ENCODE results near the gene ANO2. TPM values are rescaled to one million over a fixed set of nuclear protein-coding genes. Genes with fewer than 3 reads are reported as not detected.

The ANO2 gene
- total RNA-seq, 1 experiment from 2014 or later, result not detected

- DNase-seq (ENCODE audit: extremely low read depth, low read depth), result no peak
These were observed 312.6 kb downstream of the ANO2 start for GRCh38 chr12:5632453-5632852.

- DNase-seq (ENCODE audit: extremely low read depth, low read depth), result no peak
These were observed 313.6 kb downstream of the ANO2 start for GRCh38 chr12:5631497-5631896.

GRCh38 chr12:5630726-5631125 lies 314.3 kb downstream of the ANO2 start:
- DNase-seq (ENCODE audit: extremely low read depth, low read depth), result no peak

- no peak for DNase-seq (ENCODE audit: extremely low read depth, low read depth)
These were observed 316.6 kb downstream of the ANO2 start for GRCh38 chr12:5628501-5628900.

GRCh38 chr12:5627053-5627630 lies 317.9 kb downstream of the ANO2 start:
- DNase-seq (ENCODE audit: extremely low read depth, low read depth), result no peak

GRCh38 chr12:5626151-5626550 lies 318.9 kb downstream of the ANO2 start:
- no peak for DNase-seq (ENCODE audit: extremely low read depth, low read depth)

GRCh38 chr12:5624486-5625272 lies 320.4 kb downstream of the ANO2 start:
- DNase-seq (ENCODE audit: extremely low read depth, low read depth), result no peak

GRCh38 chr12:5623411-5623810 lies 321.6 kb downstream of the ANO2 start:
- no peak for DNase-seq (ENCODE audit: extremely low read depth, low read depth)

GRCh38 chr12:5622280-5622679 lies 322.8 kb downstream of the ANO2 start:
- no peak for DNase-seq (ENCODE audit: extremely low read depth, low read depth)

GRCh38 chr12:5621329-5621728 lies 323.7 kb downstream of the ANO2 start:
- no peak for DNase-seq (ENCODE audit: extremely low read depth, low read depth)

- no peak for DNase-seq (ENCODE audit: extremely low read depth, low read depth)
These were observed 324.2 kb downstream of the ANO2 start for GRCh38 chr12:5620896-5621295.

GRCh38 chr12:5619628-5620027 lies 325.4 kb downstream of the ANO2 start:
- DNase-seq (ENCODE audit: extremely low read depth, low read depth), result no peak

GRCh38 chr12:5616854-5617253 lies 328.2 kb downstream of the ANO2 start:
- DNase-seq (ENCODE audit: extremely low read depth, low read depth), result no peak

GRCh38 chr12:5615760-5616159 lies 329.3 kb downstream of the ANO2 start:
- DNase-seq (ENCODE audit: extremely low read depth, low read depth), result no peak

GRCh38 chr12:5614256-5614655 lies 330.8 kb downstream of the ANO2 start:
- no peak for DNase-seq (ENCODE audit: extremely low read depth, low read depth)

- DNase-seq (ENCODE audit: extremely low read depth, low read depth), result no peak
These were observed 332.3 kb downstream of the ANO2 start for GRCh38 chr12:5612556-5613410.

GRCh38 chr12:5611162-5611561 lies 333.9 kb downstream of the ANO2 start:
- no peak for DNase-seq (ENCODE audit: extremely low read depth, low read depth)

- DNase-seq (ENCODE audit: extremely low read depth, low read depth), result no peak
These were observed 345.7 kb downstream of the ANO2 start for GRCh38 chr12:5599378-5599777.

GRCh38 chr12:5593998-5594397 lies 351.1 kb downstream of the ANO2 start:
- no peak for DNase-seq (ENCODE audit: extremely low read depth, low read depth)

GRCh38 chr12:5593086-5593485 lies 352.0 kb downstream of the ANO2 start:
- no peak for DNase-seq (ENCODE audit: extremely low read depth, low read depth)

- DNase-seq (ENCODE audit: extremely low read depth, low read depth), result no peak
These were observed 352.7 kb downstream of the ANO2 start for GRCh38 chr12:5592310-5592709.

- DNase-seq (ENCODE audit: extremely low read depth, low read depth), result no peak
These were observed 354.7 kb downstream of the ANO2 start for GRCh38 chr12:5590316-5590715.

All from NCI-H460 (cell line).